HepG2 (cell line): Measurements from ENCODE around the gene TUFM. TPM values are rescaled to one million over a fixed set of nuclear protein-coding genes. Genes with fewer than 3 reads are reported as not detected.

ENCODE experiments used
- ATAC-seq: fragments of 200-7000 bp; cut with Tn5 transposase; 3 replicates; pipeline ENCODE4 v1.9.1; 2020; ENCODE audit warnings: mild to moderate bottlenecking, moderate library complexity
- BruUV-seq: library from RNA; stranded (reverse); fragments of 400-500 nt; replicated peaks from 2 replicates; lab custom pipeline; 2021; lab: Mats Ljungman, UMichigan
- CTCF ChIA-PET: fragments of 300-600 bp; formaldehyde crosslinking; extraction: SDS; loops from one replicate; lab custom pipeline; 2021; ENCODE audit warnings: low total read pairs, inconsistent platforms, low intra/inter-chr PET ratio; lab: Yijun Ruan, JAX
- POLR2A ChIA-PET: fragments of 350-600 bp; sonication (Branson Sonifier 250); formaldehyde crosslinking; loops from one replicate; lab custom pipeline; 2020; ENCODE audit warnings: antibody characterized with exemption, inconsistent platforms; lab: Yijun Ruan, JAX
- DNase-seq: peaks from one replicate; pipeline ENCODE4 v3.0.0-alpha.2; 2015; ENCODE audit warnings: low spot score
- FAIRE-seq: peaks from 3 replicates; lab custom pipeline; 2011; peaks lifted over from hg19 to GRCh38; lab: Jason Lieb, UNC
- H2AFZ ChIP-seq: one replicate; pipeline ENCODE4 v1.6.1; 2011; ENCODE audit warnings: low read length, inconsistent platforms
- H3K27ac ChIP-seq: fragments of 300-600 bp; 3 replicates; pipeline ENCODE4 v1.8.0; 2011; ENCODE audit warnings: mixed run types, mild to moderate bottlenecking, mixed read lengths, low read length, inconsistent platforms; ENCODE audit not compliant: insufficient read depth; ENCODE audit errors: extremely low read length
- H3K27me3 ChIP-seq, 2 experiments: fragments of 200-600 bp in 1 of 2; 2 replicates in 1 of 2; 3 replicates in 1 of 2; pipeline versions ENCODE4 v1.6.0 to v1.8.0; 2011; ENCODE audit warnings: low read length in 2 of 2, mild to moderate bottlenecking in 2 of 2, moderate library complexity in 2 of 2, inconsistent platforms in 1 of 2; ENCODE audit not compliant: insufficient read depth in 2 of 2, control insufficient read depth in 1 of 2
- H3K36me3 ChIP-seq, 2 experiments: fragments of 200-600 bp in 1 of 2; replicated peaks in 1 of 2; 2 replicates in 1 of 2; 3 replicates in 1 of 2; pipeline versions ENCODE4 v1.5.1 to v1.8.0; 2011; ENCODE audit warnings: low read length in 2 of 2, inconsistent platforms in 1 of 2; ENCODE audit not compliant: insufficient read depth in 2 of 2, control insufficient read depth in 1 of 2
- H3K4me1 ChIP-seq: 2 replicates; pipeline ENCODE4 v1.5.1; 2012; ENCODE audit warnings: low read length, inconsistent platforms; ENCODE audit not compliant: insufficient read depth
- H3K4me2 ChIP-seq: 2 replicates; pipeline ENCODE4 v1.6.0; 2011; ENCODE audit warnings: low read depth, low read length, inconsistent platforms
- H3K4me3 ChIP-seq, 3 experiments: fragments of 200-600 bp in 1 of 3; sonication (generic), shearing (Covaris generic) in 1 of 3; replicated peaks in 1 of 3; 2 replicates each; pipeline ENCODE4 v1.5.1; 2011 to 2016; ENCODE audit warnings: low read length in 3 of 3, inconsistent platforms in 2 of 3, low read depth in 2 of 3, mild to moderate bottlenecking in 2 of 3, control low read depth in 1 of 3, mixed read lengths in 1 of 3; ENCODE audit not compliant: insufficient read depth in 1 of 3
- H3K79me2 ChIP-seq: one replicate; pipeline ENCODE4 v1.6.1; 2011; ENCODE audit warnings: low read length, inconsistent platforms; ENCODE audit not compliant: insufficient read depth
- H3K9ac ChIP-seq: 2 replicates; pipeline ENCODE4 v1.6.0; 2011; ENCODE audit warnings: mild to moderate bottlenecking, low read depth, low read length, inconsistent platforms; ENCODE audit not compliant: insufficient read depth
- H3K9me3 ChIP-seq: 2 replicates; pipeline ENCODE4 v1.5.1; 2012; ENCODE audit warnings: mild to moderate bottlenecking, low read length
- H4K20me1 ChIP-seq: 2 replicates; pipeline ENCODE4 v1.6.0; 2011; ENCODE audit warnings: inconsistent platforms, mild to moderate bottlenecking, low read length, moderate library complexity; ENCODE audit not compliant: insufficient read depth
- CC2D1A ChIP-seq: sonication (generic); formaldehyde crosslinking; IDR thresholded peaks from 2 replicates; pipeline ENCODE4 v1.8.1; 2023; ENCODE audit warnings: mild to moderate bottlenecking, missing genetic modification reagents
- FOSL1 ChIP-seq: sonication (generic); formaldehyde crosslinking; IDR thresholded peaks from 2 replicates; pipeline ENCODE4 v1.9.0; 2021; ENCODE audit warnings: missing genetic modification reagents, borderline replicate concordance
- GABPB1 ChIP-seq: IDR thresholded peaks from 2 replicates; pipeline ENCODE4 v1.6.1; 2016; ENCODE audit warnings: mild to moderate bottlenecking, missing genetic modification reagents, moderate library complexity, missing compliant biosample characterization
- GATAD2A ChIP-seq: IDR thresholded peaks from 2 replicates; pipeline ENCODE4 v1.6.1; 2016
- HNRNPLL ChIP-seq: fragments of 200-400 bp; formaldehyde crosslinking; IDR thresholded peaks from 2 replicates; pipeline ENCODE4 v1.6.1; 2017; ENCODE audit warnings: mild to moderate bottlenecking, low read depth, low read length; ENCODE audit not compliant: poor library complexity, severe bottlenecking
- IRF2 ChIP-seq: IDR thresholded peaks from 2 replicates; pipeline ENCODE4 v1.6.1; 2018; ENCODE audit warnings: missing genetic modification reagents, missing compliant biosample characterization
- KLF6 ChIP-seq: IDR thresholded peaks from 2 replicates; pipeline ENCODE4 v1.8.0; 2016; ENCODE audit warnings: missing biosample characterization, missing genetic modification reagents
- LCORL ChIP-seq, 2 experiments: fragments of 450-650 bp in 1 of 2; sonication (generic) in 1 of 2; formaldehyde crosslinking in 1 of 2; IDR thresholded peaks; 2 replicates each; pipeline versions ENCODE4 v1.5.0 to v1.6.1; 2017 to 2020; ENCODE audit warnings: antibody characterized with exemption in 1 of 2, missing genetic modification reagents in 1 of 2
- MTA3 ChIP-seq: sonication (generic); formaldehyde crosslinking; IDR thresholded peaks from 2 replicates; pipeline ENCODE4 v1.4.0; 2020; ENCODE audit warnings: missing genetic modification reagents
- NCOA2 ChIP-seq: sonication (generic); formaldehyde crosslinking; IDR thresholded peaks from 2 replicates; pipeline ENCODE4 v1.8.0; 2022; ENCODE audit warnings: inconsistent platforms
- NR2C2 ChIP-seq: sonication (generic); formaldehyde crosslinking; IDR thresholded peaks from 2 replicates; pipeline ENCODE4 v1.4.0; 2020; ENCODE audit warnings: missing genetic modification reagents, mild to moderate bottlenecking, moderate library complexity, borderline replicate concordance
- XBP1 ChIP-seq: sonication (generic); formaldehyde crosslinking; IDR thresholded peaks from 2 replicates; pipeline ENCODE4 v1.5.0; 2020; ENCODE audit warnings: missing genetic modification reagents
- ZBTB3 ChIP-seq: sonication (generic); formaldehyde crosslinking; IDR thresholded peaks from 2 replicates; pipeline ENCODE4 v1.4.0; 2020; ENCODE audit warnings: low read depth, mild to moderate bottlenecking, moderate library complexity, missing genetic modification reagents, borderline replicate concordance
- ZNF121 ChIP-seq: sonication (generic); formaldehyde crosslinking; IDR thresholded peaks from 2 replicates; pipeline ENCODE4 v1.5.0; 2020; ENCODE audit warnings: mild to moderate bottlenecking, missing genetic modification reagents
- ZNF263 ChIP-seq: sonication (generic); formaldehyde crosslinking; IDR thresholded peaks from 2 replicates; pipeline ENCODE4 v1.4.0; 2020; ENCODE audit warnings: missing genetic modification reagents
- ZNF335 ChIP-seq: sonication (generic); formaldehyde crosslinking; IDR thresholded peaks from 2 replicates; pipeline ENCODE4 v1.4.0; 2020; ENCODE audit warnings: missing genetic modification reagents
- ZNF34 ChIP-seq: sonication (generic); formaldehyde crosslinking; IDR thresholded peaks from 2 replicates; pipeline ENCODE4 v1.4.0; 2020; ENCODE audit warnings: mild to moderate bottlenecking, missing genetic modification reagents, borderline replicate concordance
- ZNF460 ChIP-seq: sonication (generic); formaldehyde crosslinking; IDR thresholded peaks from 2 replicates; pipeline ENCODE4 v1.5.1; 2020; ENCODE audit warnings: missing genetic modification reagents, mild to moderate bottlenecking, borderline replicate concordance
- ZNF598 ChIP-seq: sonication (generic); formaldehyde crosslinking; IDR thresholded peaks from 2 replicates; pipeline ENCODE4 v1.5.1; 2020; ENCODE audit warnings: mild to moderate bottlenecking, missing genetic modification reagents, borderline replicate concordance
- ZSCAN30 ChIP-seq: sonication (generic); formaldehyde crosslinking; IDR thresholded peaks from 2 replicates; pipeline ENCODE4 v1.5.0; 2020; ENCODE audit warnings: mild to moderate bottlenecking, missing genetic modification reagents
- WGBS: methylation state at CpG from one replicate; pipeline ENCODE4 v1.1.6; 2017; ENCODE audit warnings: low lambda C conversion rate; 5-methylcytosine and 5-hydroxymethylcytosine counted together
- in situ Hi-C: cut with HindIII; loops from 2 replicates; pipeline ENCODE4 v1.10.0; 2017; ENCODE audit warnings: low pct_unique_long_range_greater_than_20kb; ENCODE audit not compliant: extremely low pct_ligation_motif_present
- intact Hi-C: fragments of 100-400 bp; cut with micrococcal nuclease; formaldehyde crosslinking; loops from one replicate; pipeline ENCODE4 v1.10.0; 2022; ENCODE audit not compliant: unreplicated experiment
- polyA plus RNA-seq, 8 experiments: library from polyadenylated mRNA; depleted of rRNA in 3 of 8; stranded (reverse) in 7 of 8; unstranded in 1 of 8; fragments of >200 nt; fragmentation: Illumina TruSeq in 4 of 8; extraction: Trizol in 4 of 8; gene quantifications; 2 replicates each; pipeline versions ENCODE4 v1.2.1 to v1.2.3, GENCODE V29; 2011 to 2016; ENCODE audit warnings: low read depth in 4 of 8, missing spikeins in 1 of 8, mixed read lengths in 1 of 8; ENCODE audit not compliant: insufficient read depth in 1 of 8
- total RNA-seq, 5 experiments: library from RNA; depleted of rRNA; stranded (reverse); fragments of >200 nt; fragmentation: Illumina TruSeq; extraction: Trizol; gene quantifications; 2 replicates each; pipeline ENCODE4 v1.2.3, GENCODE V29; 2016; ENCODE audit warnings: low read depth in 1 of 5

The TUFM gene
- total and polyA plus RNA-seq, 2 of the 13 experiments (the other 11 are each of a cell fraction or from before 2014, with no cell fraction given), result 206 to 298 TPM

DNA sequence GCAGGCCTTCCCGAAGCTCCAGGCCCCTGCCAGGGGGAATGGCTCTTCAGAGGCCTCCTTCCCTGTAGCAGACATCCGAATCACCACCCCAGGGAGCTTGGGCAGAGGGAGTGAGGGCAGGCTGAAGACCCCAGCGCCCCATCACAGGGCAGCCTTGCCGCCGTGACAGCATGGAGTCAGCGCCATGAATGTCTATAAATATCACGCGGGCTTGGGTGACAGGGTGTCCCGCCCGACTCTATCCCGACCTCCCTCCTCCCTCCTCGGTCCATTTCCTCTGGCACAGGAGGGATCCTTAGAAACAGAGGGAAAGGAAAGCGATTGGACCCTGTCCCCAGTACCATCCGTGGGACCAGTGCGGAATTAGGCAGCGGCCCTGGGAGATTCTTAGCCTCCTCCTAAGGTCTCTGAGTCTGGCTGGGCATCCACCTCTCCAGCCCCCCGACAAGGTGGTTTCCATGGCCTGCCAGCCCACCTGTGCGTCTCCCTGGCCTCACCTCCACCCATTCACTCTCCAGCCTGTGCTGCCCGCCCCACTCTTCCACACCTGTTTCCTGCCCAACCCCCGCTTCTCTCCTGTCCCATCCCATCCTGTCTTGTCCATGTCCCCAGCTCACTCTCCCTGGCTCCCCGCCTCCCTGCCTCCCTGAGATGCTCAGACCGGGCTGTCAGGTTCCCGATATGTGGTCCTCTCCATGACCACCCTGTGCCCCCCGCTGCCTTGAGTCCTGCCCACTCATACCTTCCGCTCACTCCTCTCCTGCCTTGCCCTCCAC, 37.3 kb upstream of the TUFM start:
- FAIRE-seq (no peak), ATAC-seq (no peak), DNase-seq (no peak)
- ChIA-PET CTCF (no interaction called here), POLR2A (no interaction called here)
- in situ Hi-C loops, result no loop called here
- Histone ChIP-seq H3K4me3 (no peak overlapping the region), H3K27me3 (no peaks in the 10 kb centered on the region), H3K9me3 (no peaks in the 10 kb centered on the region), H4K20me1 (no peaks in the 10 kb centered on the region), H3K27ac (no peak overlapping the region), H3K4me1 (no peaks in the 10 kb centered on the region), H3K9ac (no peak overlapping the region), H3K79me2 (no peaks in the 10 kb centered on the region), H3K36me3 (peaks cover 13 to 19% of the 10 kb centered on the region in 2 experiments; a peak in 4 of 5 replicates), H3K4me2 (no peak overlapping the region), H2AFZ (no peak overlapping the region)
- no TSS peak for BruUV-seq
- WGBS, result 95% methylated on average over 24 of the region's 25 CpGs
- TF ChIP-seq NCOA2 (CRISPR knock-in tag) (no peak), HNRNPLL (no peak), ZNF335 (no peak), KLF6 (CRISPR knock-in tag) (no peak), ZNF598 (CRISPR knock-in tag) (no peak), LCORL (IDR thresholded peaks at IDR 0.05) (no peak), LCORL (CRISPR knock-in tag; IDR thresholded peaks at IDR 0.05) (no peak), ZNF34 (CRISPR knock-in tag) (no peak)
- intact Hi-C loops, result no loop called here

DNA sequence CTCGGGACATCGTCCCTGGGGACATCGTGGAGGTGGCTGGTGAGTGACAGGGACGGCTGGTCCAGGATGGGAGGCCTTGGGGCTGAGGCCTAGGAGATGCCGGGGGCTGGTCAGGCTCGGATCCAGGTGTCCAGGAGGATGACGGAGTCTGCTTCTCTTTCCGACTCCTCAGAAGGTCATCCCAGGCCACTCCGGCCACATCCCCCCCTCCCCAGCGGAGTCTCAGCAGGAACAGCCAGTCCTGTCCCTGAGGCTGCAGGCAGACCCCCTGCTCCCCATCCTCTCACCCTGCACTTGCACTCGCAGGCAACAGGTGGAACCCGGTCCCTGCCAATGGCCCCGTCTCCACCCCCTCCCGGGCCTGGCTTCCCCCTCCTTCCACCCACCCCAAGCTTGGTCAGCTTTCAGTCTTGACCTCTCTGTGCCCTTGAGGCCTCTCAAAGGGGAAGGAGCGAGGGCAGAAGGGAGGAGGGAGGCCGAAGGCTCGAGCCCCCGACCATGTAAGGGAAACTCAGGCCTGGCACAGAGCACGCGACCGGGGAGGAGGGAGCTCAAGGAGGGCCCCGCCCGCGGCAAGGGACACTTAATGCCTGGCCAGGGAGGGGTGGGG, 36.5 kb upstream of the TUFM start:
- CTCF ChIA-PET, result no interaction called here
- no peak for FAIRE-seq
- no TSS peak for BruUV-seq
- TF ChIP-seq ZBTB3 (no peak), ZNF121 (CRISPR knock-in tag) (no peak), FOSL1 (CRISPR knock-in tag) (no peak), XBP1 (CRISPR knock-in tag) (no peak), ZSCAN30 (CRISPR knock-in tag) (no peak), IRF2 (CRISPR knock-in tag) (no peak), GABPB1 (CRISPR knock-in tag) (no peak), CC2D1A (CRISPR knock-in tag) (no peak), ZNF263 (no peak), MTA3 (CRISPR knock-in tag) (no peak), NR2C2 (no peak), GATAD2A (CRISPR knock-in tag) (no peak), ZNF460 (no peak)

More for the DNA sequence above, 36.5 kb upstream of the TUFM start:
- Histone ChIP-seq H4K20me1 (no peaks in the 10 kb centered on the region), H3K9me3 (no peaks in the 10 kb centered on the region), H2AFZ (no peak overlapping the region), H3K79me2 (no peaks in the 10 kb centered on the region), H3K4me3 (no peak overlapping the region), H3K27ac (no peak overlapping the region), H3K4me2 (no peak overlapping the region), H3K36me3 (peaks cover 13 to 16% of the 10 kb centered on the region in 2 experiments; a peak in 4 of 5 replicates), H3K9ac (no peak overlapping the region), H3K4me1 (no peaks in the 10 kb centered on the region), H3K27me3 (no peaks in the 10 kb centered on the region)
- ATAC-seq (no peak), DNase-seq (no peak)
- in situ Hi-C loops, result no loop called here
- 94% methylated on average over 23 of the region's 24 CpGs for WGBS
- intact Hi-C loops, result no loop called here
- POLR2A ChIA-PET, result no interaction called here
